Activated B cell treated with CpG ODN at 0.5 μM for 24 hours (primary cell): Measurements from ENCODE around the gene TBCK. TPM values are rescaled to one million over a fixed set of nuclear protein-coding genes. Genes with fewer than 3 reads are reported as not detected.

Source experiments
- ATAC-seq: fragments of 200-7000 bp; cut with Tn5 transposase; one replicate; pipeline ENCODE4 v1.10.0; 2021; ENCODE audit warnings: low read depth, mild to moderate bottlenecking, moderate library complexity
- CTCF ChIA-PET: fragments of 350-600 bp; sonication (Branson Sonifier 250); formaldehyde crosslinking; loops from one replicate; lab custom pipeline; 2021; ENCODE audit warnings: antibody characterized with exemption; lab: Charles Lee
- POLR2A ChIA-PET: fragments of 350-600 bp; sonication (Branson Sonifier 250); formaldehyde crosslinking; loops from one replicate; lab custom pipeline; 2021; ENCODE audit warnings: antibody characterized with exemption; lab: Charles Lee
- DNase-seq: peaks from one replicate; pipeline ENCODE4 v3.0.0; 2022
- H3K27ac Mint-ChIP-seq: one replicate; pipeline ENCODE4 v1.8.0; 2020; ENCODE audit warnings: mixed read lengths
- H3K27me3 Mint-ChIP-seq: one replicate; pipeline ENCODE4 v1.8.0; 2021; ENCODE audit warnings: mixed read lengths
- H3K36me3 Mint-ChIP-seq: one replicate; pipeline ENCODE4 v1.8.0; 2021; ENCODE audit warnings: low read depth, mixed read lengths
- H3K4me1 Mint-ChIP-seq: one replicate; pipeline ENCODE4 v1.8.0; 2021; ENCODE audit warnings: mixed read lengths
- H3K4me3 Mint-ChIP-seq: one replicate; pipeline ENCODE4 v1.8.0; 2020; ENCODE audit warnings: mild to moderate bottlenecking, mixed read lengths
- H3K9me3 Mint-ChIP-seq: one replicate; pipeline ENCODE4 v1.8.0; 2020; ENCODE audit warnings: mixed read lengths
- CTCF ChIP-seq: fragments of 200-600 bp; IDR thresholded peaks from one replicate; pipeline ENCODE4 v1.8.0; 2022; ENCODE audit warnings: antibody characterized with exemption, mild to moderate bottlenecking
- intact Hi-C: fragments of 100-400 bp; cut with micrococcal nuclease; formaldehyde crosslinking; loops from one replicate; pipeline ENCODE4 v1.15.1; 2024
- total RNA-seq: library from RNA; stranded (reverse); gene quantifications from 2 replicates; pipeline ENCODE4 v1.2.3, GENCODE V29; 2022

Gene TBCK
- total RNA-seq, 1 donor from 2014 or later: 60.1 TPM

- no peaks in the 10 kb centered on the region for H3K4me1 Mint-ChIP-seq
- TF ChIP-seq CTCF: no peak
- intact Hi-C loops: no loop called here
- ATAC-seq: no peak
- H3K9me3 Mint-ChIP-seq: peaks cover 8% of the 10 kb centered on the region
- ChIA-PET POLR2A (no interaction called here), CTCF (no interaction called here)
- H3K36me3 Mint-ChIP-seq: peaks cover 4% of the 10 kb centered on the region
- H3K27ac Mint-ChIP-seq: no peak overlapping the region
- no peak for DNase-seq
- no peak overlapping the region for H3K4me3 Mint-ChIP-seq
- no peaks in the 10 kb centered on the region for H3K27me3 Mint-ChIP-seq
These were observed 251.0 kb downstream of the TBCK start for GRCh38 chr4:106065018-106065417.

GRCh38 chr4:106063009-106063408 lies 253.0 kb downstream of the TBCK start:
- TF ChIP-seq CTCF: no peak
- intact Hi-C loops: no loop called here
- H3K27ac Mint-ChIP-seq: no peak overlapping the region
- H3K9me3 Mint-ChIP-seq: peaks cover 5% of the 10 kb centered on the region
- H3K4me3 Mint-ChIP-seq: no peak overlapping the region
- CTCF ChIA-PET: no interaction called here
- H3K4me1 Mint-ChIP-seq: no peaks in the 10 kb centered on the region
- DNase-seq: no peak
- POLR2A ChIA-PET: no interaction called here
- H3K27me3 Mint-ChIP-seq: no peaks in the 10 kb centered on the region
- ATAC-seq: no peak
- H3K36me3 Mint-ChIP-seq: peaks cover 6% of the 10 kb centered on the region

- Mint-ChIP-seq H3K9me3 (peaks cover 5% of the 10 kb centered on the region), H3K4me3 (no peak overlapping the region), H3K4me1 (no peaks in the 10 kb centered on the region), H3K27ac (no peak overlapping the region), H3K36me3 (peaks cover 6% of the 10 kb centered on the region), H3K27me3 (no peaks in the 10 kb centered on the region)
- ATAC-seq (no peak), DNase-seq (no peak)
- TF ChIP-seq CTCF: no peak
- intact Hi-C loops: no loop called here
- ChIA-PET CTCF (no interaction called here), POLR2A (no interaction called here)
These were observed 253.5 kb downstream of the TBCK start for GRCh38 chr4:106062452-106062875.

GRCh38 chr4:106058921-106059320 lies 257.1 kb downstream of the TBCK start:
- no peak for TF ChIP-seq CTCF
- Mint-ChIP-seq H3K27ac (no peak overlapping the region), H3K27me3 (no peaks in the 10 kb centered on the region), H3K4me3 (no peak overlapping the region), H3K9me3 (no peaks in the 10 kb centered on the region), H3K4me1 (no peaks in the 10 kb centered on the region), H3K36me3 (peaks cover 6% of the 10 kb centered on the region)
- DNase-seq (no peak), ATAC-seq (no peak)
- intact Hi-C loops: no loop called here
- ChIA-PET CTCF (no interaction called here), POLR2A (no interaction called here)

GRCh38 chr4:106056914-106057313 lies 259.1 kb downstream of the TBCK start:
- no peak for DNase-seq
- intact Hi-C loops: no loop called here
- H3K36me3 Mint-ChIP-seq: peaks cover 6% of the 10 kb centered on the region
- ChIA-PET CTCF (no interaction called here), POLR2A (no interaction called here)
- no peaks in the 10 kb centered on the region for H3K4me1 Mint-ChIP-seq
- H3K27ac Mint-ChIP-seq: no peak overlapping the region
- H3K4me3 Mint-ChIP-seq: no peak overlapping the region
- no peaks in the 10 kb centered on the region for H3K9me3 Mint-ChIP-seq
- no peak for TF ChIP-seq CTCF
- H3K27me3 Mint-ChIP-seq: no peaks in the 10 kb centered on the region
- no peak for ATAC-seq
